Gastroesophageal sphincter (tissue), 4 donors: ENCODE measurements around the gene CUBN. TPM values are rescaled to one million over a fixed set of nuclear protein-coding genes. Genes with fewer than 3 reads are reported as not detected.

ENCODE experiments used
- ATAC-seq: fragments of 150-250 bp; one replicate; pipeline ENCODE4 v1.9.1; 2016; ENCODE audit warnings: mild to moderate bottlenecking, moderate library complexity
- H3K27ac ChIP-seq, 4 donors: fragments of 200-600 bp; sonication (generic) in 3 of 4; 1 replicate in 3 of 4; 2 replicates in 1 of 4; pipeline ENCODE4 v1.5.1; 2016 to 2019
- H3K27me3 ChIP-seq: fragments of 200-600 bp; sonication (generic); one replicate; pipeline ENCODE4 v1.5.1; 2019
- H3K36me3 ChIP-seq, 2 donors: fragments of 200-600 bp; sonication (generic); one replicate each; pipeline ENCODE4 v1.5.1; 2019; ENCODE audit warnings: control low read depth in 1 of 2
- H3K4me1 ChIP-seq, 3 donors: fragments of 200-600 bp; sonication (generic); 1 replicate in 2 of 3; 2 replicates in 1 of 3; pipeline ENCODE4 v1.5.1; 2016 to 2019; ENCODE audit warnings: control low read depth in 2 of 3
- H3K4me3 ChIP-seq, 2 donors: fragments of 200-600 bp; sonication (generic); one replicate each; pipeline ENCODE4 v1.5.1; 2019; ENCODE audit warnings: mild to moderate bottlenecking in 1 of 2, moderate library complexity in 1 of 2
- H3K9me3 ChIP-seq, 3 donors: fragments of 200-600 bp; sonication (generic); one replicate each; pipeline ENCODE4 v1.5.1; 2017 to 2019; ENCODE audit warnings: control low read depth in 2 of 3
- EP300 ChIP-seq: sonication (generic); formaldehyde crosslinking; IDR thresholded peaks from one replicate; pipeline ENCODE4 v1.6.1; 2017; ENCODE audit warnings: antibody characterized with exemption, mild to moderate bottlenecking
- POLR2A ChIP-seq, 2 donors: fragments of 450-650 bp; IDR thresholded peaks; one replicate each; pipeline ENCODE4 v1.6.1; 2017; ENCODE audit warnings: antibody characterized with exemption in 2 of 2, mild to moderate bottlenecking in 2 of 2, moderate library complexity in 1 of 2
- POLR2AphosphoS5 ChIP-seq: sonication (generic); formaldehyde crosslinking; IDR thresholded peaks from one replicate; pipeline ENCODE4 v1.6.1; 2017; ENCODE audit warnings: antibody characterized with exemption
- WGBS, 2 donors: methylation state at CpG; one replicate each; pipeline ENCODE4 v1.1.5; 2018; ENCODE audit warnings: low coverage in 1 of 2; 5-methylcytosine and 5-hydroxymethylcytosine counted together
- total RNA-seq, 4 donors: library from RNA; depleted of rRNA; stranded (reverse); fragments of >200 nt; gene quantifications; one replicate each; pipeline ENCODE4 v1.1.0, GENCODE V29; 2016
- TF ChIP-seq, protein P1 (sequence below), 4 experiments: fragments of 200-600 bp in 2 of 4; fragments of 450-650 bp in 2 of 4; sonication (generic) in 1 of 4; IDR thresholded peaks; one replicate each; pipeline ENCODE4 v1.5.1; 2017 to 2019; ENCODE audit warnings: antibody characterized with exemption in 4 of 4, mild to moderate bottlenecking in 2 of 4, moderate library complexity in 2 of 4

CUBN gene
- total RNA-seq, 4 donors from 2014 or later, result 0.37 to 2.8 (median 1.6) TPM

DNA sequence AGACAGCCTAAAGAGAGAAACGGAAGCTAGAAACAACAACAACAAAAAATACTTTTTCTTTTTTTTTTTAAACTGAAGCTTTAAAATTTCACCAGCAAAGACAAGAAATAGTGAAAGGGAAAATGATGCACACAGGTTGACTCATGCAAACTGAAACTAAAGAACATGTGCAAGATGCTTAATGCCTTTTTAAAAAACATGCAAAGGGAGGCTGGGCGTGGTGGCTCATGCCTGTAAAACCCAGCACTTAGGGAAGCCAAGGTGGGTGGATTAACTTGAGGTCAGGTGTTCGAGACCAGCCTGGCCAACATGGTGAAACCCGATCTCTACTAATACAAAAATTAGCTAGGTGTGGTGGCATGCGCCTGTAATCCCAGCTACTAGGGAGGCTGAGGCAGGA, 15.1 kb upstream of the CUBN start:
- Histone ChIP-seq H3K4me3 (no peak overlapping the region), H3K27me3 (no peaks in the 10 kb centered on the region), H3K36me3 (peaks cover 0 to 3% of the 10 kb centered on the region in 2 donors), H3K27ac (no peak overlapping the region), H3K4me1 (no peaks in the 10 kb centered on the region), H3K9me3 (no peaks in the 10 kb centered on the region)
- WGBS, 2 donors, result 69 to 77% methylated on average over 2 to 3 of the region's 5 CpGs
- no peak for TF ChIP-seq POLR2AphosphoS5
- no peak for TF ChIP-seq EP300
- TF ChIP-seq, protein P1, sequence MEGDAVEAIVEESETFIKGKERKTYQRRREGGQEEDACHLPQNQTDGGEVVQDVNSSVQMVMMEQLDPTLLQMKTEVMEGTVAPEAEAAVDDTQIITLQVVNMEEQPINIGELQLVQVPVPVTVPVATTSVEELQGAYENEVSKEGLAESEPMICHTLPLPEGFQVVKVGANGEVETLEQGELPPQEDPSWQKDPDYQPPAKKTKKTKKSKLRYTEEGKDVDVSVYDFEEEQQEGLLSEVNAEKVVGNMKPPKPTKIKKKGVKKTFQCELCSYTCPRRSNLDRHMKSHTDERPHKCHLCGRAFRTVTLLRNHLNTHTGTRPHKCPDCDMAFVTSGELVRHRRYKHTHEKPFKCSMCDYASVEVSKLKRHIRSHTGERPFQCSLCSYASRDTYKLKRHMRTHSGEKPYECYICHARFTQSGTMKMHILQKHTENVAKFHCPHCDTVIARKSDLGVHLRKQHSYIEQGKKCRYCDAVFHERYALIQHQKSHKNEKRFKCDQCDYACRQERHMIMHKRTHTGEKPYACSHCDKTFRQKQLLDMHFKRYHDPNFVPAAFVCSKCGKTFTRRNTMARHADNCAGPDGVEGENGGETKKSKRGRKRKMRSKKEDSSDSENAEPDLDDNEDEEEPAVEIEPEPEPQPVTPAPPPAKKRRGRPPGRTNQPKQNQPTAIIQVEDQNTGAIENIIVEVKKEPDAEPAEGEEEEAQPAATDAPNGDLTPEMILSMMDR (IDR thresholded peaks at IDR 0.05), result no peak
- TF ChIP-seq POLR2A (IDR thresholded peaks at IDR 0.05), result no peak
- ATAC-seq, result no peak

DNA sequence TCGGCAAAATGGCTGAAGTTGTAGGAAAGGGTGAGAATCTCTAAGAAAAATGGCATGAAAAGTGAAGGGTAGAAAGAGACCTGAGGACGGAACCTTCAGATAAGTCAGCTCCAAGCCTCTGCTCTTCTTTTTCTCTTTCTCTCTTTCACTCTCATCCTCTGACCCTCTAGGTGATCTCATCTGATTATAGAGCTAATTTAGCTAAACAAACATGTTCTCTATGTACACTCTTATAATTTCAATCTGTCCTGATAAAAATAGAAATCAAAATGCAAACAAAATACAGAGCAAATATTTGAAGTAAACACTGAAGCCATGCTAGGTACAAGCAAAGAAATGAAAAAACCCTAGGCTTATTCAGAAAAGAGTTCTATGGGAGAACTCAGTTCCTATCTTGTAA, 14.4 kb upstream of the CUBN start:
- H3K27ac ChIP-seq, result no peak overlapping the region
- no peaks in the 10 kb centered on the region for H3K4me1 ChIP-seq
- H3K27me3 ChIP-seq, result no peaks in the 10 kb centered on the region
- TF ChIP-seq POLR2AphosphoS5, result no peak
- TF ChIP-seq EP300, result no peak
- no peak for TF ChIP-seq POLR2A (IDR thresholded peaks at IDR 0.05)
- TF ChIP-seq, protein P1 (IDR thresholded peaks at IDR 0.05), result no peak
- H3K36me3 ChIP-seq, result peaks cover 0 to 3% of the 10 kb centered on the region in 2 donors
- 97% methylated on average over 2 of the region's 2 CpGs; no CpG with 5 or more reads in 1 of the 2 donors for WGBS, 2 donors
- H3K4me3 ChIP-seq, result no peak overlapping the region
- ATAC-seq, result no peak
- no peaks in the 10 kb centered on the region for H3K9me3 ChIP-seq

DNA sequence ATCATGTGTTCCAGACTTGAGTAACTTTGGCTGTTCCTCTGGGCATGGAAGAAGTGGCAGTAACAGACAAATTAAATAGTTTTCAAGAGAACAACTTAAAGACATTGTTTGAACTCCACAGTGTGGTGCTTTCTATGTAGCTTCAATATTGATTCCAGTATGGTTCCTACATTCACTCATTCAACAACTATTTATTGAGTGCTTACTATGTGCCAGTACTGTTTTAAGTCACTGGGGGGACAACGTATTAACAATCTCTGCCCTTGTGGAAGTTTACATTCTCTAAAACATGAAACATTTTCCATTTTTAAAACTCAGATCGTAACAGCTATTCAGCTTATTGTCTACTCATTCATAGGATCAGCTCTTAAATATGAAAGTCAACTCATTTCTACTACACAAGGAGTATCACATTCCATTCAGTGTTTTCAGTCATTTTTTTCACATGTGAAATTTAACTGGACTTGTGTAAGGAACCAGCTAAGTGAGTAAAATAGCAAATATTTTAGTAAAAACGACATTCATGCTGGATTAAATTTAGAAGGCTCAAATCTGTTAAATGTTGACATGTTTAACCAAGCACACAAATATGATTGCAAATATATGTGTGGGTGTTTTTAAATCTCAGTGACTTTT, 13.6 kb upstream of the CUBN start:
- no peak for ATAC-seq
- Histone ChIP-seq H3K27me3 (no peaks in the 10 kb centered on the region), H3K9me3 (no peaks in the 10 kb centered on the region), H3K4me3 (no peak overlapping the region), H3K36me3 (peaks cover 0 to 3% of the 10 kb centered on the region in 2 donors), H3K4me1 (no peaks in the 10 kb centered on the region), H3K27ac (no peak overlapping the region)
- no peak for TF ChIP-seq EP300
- no peak for TF ChIP-seq POLR2AphosphoS5
- no peak for TF ChIP-seq POLR2A (IDR thresholded peaks at IDR 0.05)
- TF ChIP-seq, protein P1 (IDR thresholded peaks at IDR 0.05), result no peak
- 77 to 78% methylated on average over 3 of the region's 3 CpGs for WGBS, 2 donors

DNA sequence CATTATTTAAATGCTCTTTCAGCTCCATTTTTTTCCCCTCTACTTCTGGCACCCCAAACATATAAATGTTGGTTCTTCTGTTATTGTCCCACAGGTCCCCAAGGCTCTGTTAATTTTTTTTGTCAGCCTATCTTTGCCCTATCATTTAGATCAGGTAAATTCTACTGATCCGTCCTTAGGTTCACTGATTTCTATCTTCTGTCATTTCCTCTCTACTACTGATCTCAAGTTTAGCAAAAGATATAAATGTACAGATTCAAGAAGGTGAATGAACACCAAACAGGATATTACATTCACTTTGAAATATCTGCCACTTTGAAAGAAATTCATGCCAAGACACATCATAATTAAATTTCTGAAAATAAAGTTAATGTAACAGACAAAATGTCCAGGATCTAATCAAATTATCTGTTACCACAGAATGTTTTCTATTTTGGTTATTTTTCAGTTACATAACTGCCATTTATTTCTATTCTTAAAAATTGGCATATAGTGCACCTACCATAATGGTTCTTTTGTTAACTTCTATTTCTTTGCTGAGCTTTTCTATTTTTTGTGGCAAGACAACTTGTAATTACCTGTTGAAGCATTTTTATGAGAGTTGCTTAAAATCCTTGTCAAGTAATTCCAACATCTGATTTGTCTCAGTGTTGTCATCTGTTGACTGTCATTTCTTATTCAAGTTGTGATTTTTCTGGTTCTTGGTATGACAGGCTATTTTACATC, 12.1 kb upstream of the CUBN start:
- Histone ChIP-seq H3K27ac (no peak overlapping the region), H3K4me3 (no peak overlapping the region), H3K4me1 (no peaks in the 10 kb centered on the region), H3K27me3 (no peaks in the 10 kb centered on the region), H3K9me3 (no peaks in the 10 kb centered on the region), H3K36me3 (no peaks in the 10 kb centered on the region)
- ATAC-seq, result no peak
- 90 to 100% methylated on average over 1 of the region's 1 CpG for WGBS, 2 donors
- TF ChIP-seq POLR2A (IDR thresholded peaks at IDR 0.05) (no peak), EP300 (no peak), POLR2AphosphoS5 (no peak)
- TF ChIP-seq, protein P1 (IDR thresholded peaks at IDR 0.05), result no peak

DNA sequence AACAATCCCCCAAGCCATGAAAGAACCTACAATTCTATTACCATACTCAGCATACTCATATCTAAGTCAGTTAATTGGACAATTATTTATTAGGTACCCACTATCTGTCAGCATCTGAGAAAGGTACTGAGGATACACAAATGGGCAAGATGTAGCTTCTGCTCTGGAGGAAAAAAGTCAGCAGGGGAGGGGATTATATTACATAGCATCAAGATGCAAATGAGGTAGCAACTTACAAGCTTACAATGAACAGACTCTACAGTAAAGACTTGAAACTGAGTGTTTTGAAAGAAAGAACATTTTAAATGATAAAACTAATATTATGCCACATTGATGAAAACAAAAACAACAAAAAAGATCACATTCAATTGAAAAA, 10.8 kb upstream of the CUBN start:
- Histone ChIP-seq H3K36me3 (no peaks in the 10 kb centered on the region), H3K4me3 (no peak overlapping the region), H3K27me3 (no peaks in the 10 kb centered on the region), H3K9me3 (no peaks in the 10 kb centered on the region), H3K27ac (no peak overlapping the region), H3K4me1 (no peaks in the 10 kb centered on the region)
- ATAC-seq, result no peak
- TF ChIP-seq POLR2A (IDR thresholded peaks at IDR 0.05), result no peak
- TF ChIP-seq, protein P1 (IDR thresholded peaks at IDR 0.05), result no peak
- TF ChIP-seq EP300, result no peak
- no peak for TF ChIP-seq POLR2AphosphoS5
